ENCODE measurements around the gene CRYBB2.
"Not testable (repeated sequence)": the region's sequence is repeated elsewhere in the genome, so short reads cannot be mapped to it uniquely, and the experiment has no call there.

The CRYBB2 gene

DNA sequence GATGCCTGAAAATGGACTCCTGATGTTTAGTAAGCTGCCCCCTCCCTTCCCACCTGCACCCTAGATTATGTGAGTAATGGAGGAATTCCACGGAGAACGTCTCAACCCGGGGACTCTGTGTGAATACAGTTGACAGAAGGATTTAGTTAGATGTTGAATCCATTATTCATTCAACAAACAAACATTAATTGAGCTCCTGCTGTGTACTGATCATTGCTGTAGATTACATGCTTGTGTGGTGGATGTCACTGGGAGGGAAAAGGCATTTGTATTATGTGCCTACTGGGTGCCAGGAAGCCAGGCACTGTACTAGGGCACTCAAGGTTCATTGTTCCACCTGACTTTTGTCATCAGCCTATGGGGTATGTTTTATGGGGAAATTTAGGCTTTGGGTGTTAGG is 42.6 kb upstream of the CRYBB2 start:
- TF ChIP-seq SPI1 (IDR thresholded peaks at IDR 0.05; ENCODE audit: borderline replicate concordance, low read depth): no peak
- TF ChIP-seq POLR2AphosphoS5 (IDR thresholded peaks at IDR 0.05; ENCODE audit: low read depth): no peak
- TF ChIP-seq, protein P1, sequence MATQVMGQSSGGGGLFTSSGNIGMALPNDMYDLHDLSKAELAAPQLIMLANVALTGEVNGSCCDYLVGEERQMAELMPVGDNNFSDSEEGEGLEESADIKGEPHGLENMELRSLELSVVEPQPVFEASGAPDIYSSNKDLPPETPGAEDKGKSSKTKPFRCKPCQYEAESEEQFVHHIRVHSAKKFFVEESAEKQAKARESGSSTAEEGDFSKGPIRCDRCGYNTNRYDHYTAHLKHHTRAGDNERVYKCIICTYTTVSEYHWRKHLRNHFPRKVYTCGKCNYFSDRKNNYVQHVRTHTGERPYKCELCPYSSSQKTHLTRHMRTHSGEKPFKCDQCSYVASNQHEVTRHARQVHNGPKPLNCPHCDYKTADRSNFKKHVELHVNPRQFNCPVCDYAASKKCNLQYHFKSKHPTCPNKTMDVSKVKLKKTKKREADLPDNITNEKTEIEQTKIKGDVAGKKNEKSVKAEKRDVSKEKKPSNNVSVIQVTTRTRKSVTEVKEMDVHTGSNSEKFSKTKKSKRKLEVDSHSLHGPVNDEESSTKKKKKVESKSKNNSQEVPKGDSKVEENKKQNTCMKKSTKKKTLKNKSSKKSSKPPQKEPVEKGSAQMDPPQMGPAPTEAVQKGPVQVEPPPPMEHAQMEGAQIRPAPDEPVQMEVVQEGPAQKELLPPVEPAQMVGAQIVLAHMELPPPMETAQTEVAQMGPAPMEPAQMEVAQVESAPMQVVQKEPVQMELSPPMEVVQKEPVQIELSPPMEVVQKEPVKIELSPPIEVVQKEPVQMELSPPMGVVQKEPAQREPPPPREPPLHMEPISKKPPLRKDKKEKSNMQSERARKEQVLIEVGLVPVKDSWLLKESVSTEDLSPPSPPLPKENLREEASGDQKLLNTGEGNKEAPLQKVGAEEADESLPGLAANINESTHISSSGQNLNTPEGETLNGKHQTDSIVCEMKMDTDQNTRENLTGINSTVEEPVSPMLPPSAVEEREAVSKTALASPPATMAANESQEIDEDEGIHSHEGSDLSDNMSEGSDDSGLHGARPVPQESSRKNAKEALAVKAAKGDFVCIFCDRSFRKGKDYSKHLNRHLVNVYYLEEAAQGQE (IDR thresholded peaks at IDR 0.05; ENCODE audit: insufficient replicate concordance, low read depth): no peak
- TF ChIP-seq, protein P2, sequence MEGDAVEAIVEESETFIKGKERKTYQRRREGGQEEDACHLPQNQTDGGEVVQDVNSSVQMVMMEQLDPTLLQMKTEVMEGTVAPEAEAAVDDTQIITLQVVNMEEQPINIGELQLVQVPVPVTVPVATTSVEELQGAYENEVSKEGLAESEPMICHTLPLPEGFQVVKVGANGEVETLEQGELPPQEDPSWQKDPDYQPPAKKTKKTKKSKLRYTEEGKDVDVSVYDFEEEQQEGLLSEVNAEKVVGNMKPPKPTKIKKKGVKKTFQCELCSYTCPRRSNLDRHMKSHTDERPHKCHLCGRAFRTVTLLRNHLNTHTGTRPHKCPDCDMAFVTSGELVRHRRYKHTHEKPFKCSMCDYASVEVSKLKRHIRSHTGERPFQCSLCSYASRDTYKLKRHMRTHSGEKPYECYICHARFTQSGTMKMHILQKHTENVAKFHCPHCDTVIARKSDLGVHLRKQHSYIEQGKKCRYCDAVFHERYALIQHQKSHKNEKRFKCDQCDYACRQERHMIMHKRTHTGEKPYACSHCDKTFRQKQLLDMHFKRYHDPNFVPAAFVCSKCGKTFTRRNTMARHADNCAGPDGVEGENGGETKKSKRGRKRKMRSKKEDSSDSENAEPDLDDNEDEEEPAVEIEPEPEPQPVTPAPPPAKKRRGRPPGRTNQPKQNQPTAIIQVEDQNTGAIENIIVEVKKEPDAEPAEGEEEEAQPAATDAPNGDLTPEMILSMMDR (IDR thresholded peaks at IDR 0.05; ENCODE audit: insufficient read depth, low read length): no peak
- TF ChIP-seq GABPA (IDR thresholded peaks at IDR 0.05; ENCODE audit: low read depth): no peak
- no peak for DNase-seq (ENCODE audit: low read depth in 1 of 2, low spot score in 1 of 2)
- Histone ChIP-seq H3K27me3 (ENCODE audit: insufficient read depth, poor library complexity, severe bottlenecking) (peaks cover 8% of the 10 kb centered on the region), H3K4me3 (replicated peaks; ENCODE audit: insufficient read depth, low read length) (no peak overlapping the region), H3K27ac (replicated peaks) (no peak overlapping the region)

DNA sequence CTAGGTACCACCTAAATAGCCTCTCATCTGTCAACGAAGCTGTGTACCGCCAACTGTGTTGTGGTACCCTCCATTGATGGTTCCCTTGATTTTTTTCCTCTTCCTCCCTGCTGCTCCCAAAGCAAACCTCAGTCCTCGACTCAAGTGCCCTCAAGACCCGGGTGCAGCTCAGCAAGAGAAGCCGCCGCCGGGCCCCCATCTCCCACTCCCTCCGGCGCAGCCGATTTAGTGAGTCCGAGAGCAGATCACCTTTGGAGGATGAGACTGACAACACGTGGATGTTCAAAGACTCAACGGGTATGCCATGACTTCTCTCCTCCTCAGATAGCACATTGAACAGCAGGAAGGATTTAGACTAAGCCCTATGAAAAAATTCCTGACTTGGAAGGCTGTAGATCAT is 42.2 kb upstream of the CRYBB2 start:
- Histone ChIP-seq H3K27ac (replicated peaks) (no peak overlapping the region), H3K27me3 (ENCODE audit: insufficient read depth, poor library complexity, severe bottlenecking) (peaks cover 8% of the 10 kb centered on the region), H3K4me3 (replicated peaks; ENCODE audit: insufficient read depth, low read length) (no peak overlapping the region)
- TF ChIP-seq SPI1 (IDR thresholded peaks at IDR 0.05; ENCODE audit: borderline replicate concordance, low read depth): no peak
- TF ChIP-seq GABPA (IDR thresholded peaks at IDR 0.05; ENCODE audit: low read depth): no peak
- TF ChIP-seq, protein P1 (IDR thresholded peaks at IDR 0.05; ENCODE audit: insufficient replicate concordance, low read depth): no peak
- TF ChIP-seq POLR2AphosphoS5 (IDR thresholded peaks at IDR 0.05; ENCODE audit: low read depth): no peak
- TF ChIP-seq, protein P2 (IDR thresholded peaks at IDR 0.05; ENCODE audit: insufficient read depth, low read length): no peak
- no peak for DNase-seq (ENCODE audit: low read depth in 1 of 2, low spot score in 1 of 2)

DNA sequence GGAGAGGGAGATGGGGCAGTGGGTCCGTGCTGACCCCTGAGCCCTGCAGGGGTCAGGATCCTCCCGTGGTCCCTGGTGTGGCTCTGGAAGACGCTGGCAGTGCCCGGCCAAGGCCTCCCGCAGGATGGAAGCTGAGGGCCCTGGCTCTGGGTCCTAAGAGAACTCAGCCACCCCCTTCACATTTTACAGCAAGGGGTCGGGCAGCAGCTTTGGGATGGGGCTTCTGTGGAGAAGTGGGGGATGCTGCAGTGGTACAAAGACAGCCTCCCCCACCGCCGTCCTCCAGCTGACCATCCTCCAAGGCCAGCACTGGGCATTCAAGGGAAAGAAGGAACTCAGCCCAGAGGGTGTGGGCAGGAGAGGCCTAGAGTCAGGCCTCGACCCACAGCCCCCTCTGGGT is 41.5 kb upstream of the CRYBB2 start:
- TF ChIP-seq POLR2AphosphoS5 (IDR thresholded peaks at IDR 0.05; ENCODE audit: low read depth): no peak
- TF ChIP-seq, protein P1 (IDR thresholded peaks at IDR 0.05; ENCODE audit: insufficient replicate concordance, low read depth): no peak
- TF ChIP-seq SPI1 (IDR thresholded peaks at IDR 0.05; ENCODE audit: borderline replicate concordance, low read depth): no peak
- TF ChIP-seq GABPA (IDR thresholded peaks at IDR 0.05; ENCODE audit: low read depth): no peak
- TF ChIP-seq, protein P2 (IDR thresholded peaks at IDR 0.05; ENCODE audit: insufficient read depth, low read length): no peak
- Histone ChIP-seq H3K27ac (replicated peaks) (no peak overlapping the region), H3K4me3 (replicated peaks; ENCODE audit: insufficient read depth, low read length) (no peak overlapping the region), H3K27me3 (ENCODE audit: insufficient read depth, poor library complexity, severe bottlenecking) (peaks cover 8% of the 10 kb centered on the region)
- DNase-seq (ENCODE audit: low read depth in 1 of 2, low spot score in 1 of 2): no peak

DNA sequence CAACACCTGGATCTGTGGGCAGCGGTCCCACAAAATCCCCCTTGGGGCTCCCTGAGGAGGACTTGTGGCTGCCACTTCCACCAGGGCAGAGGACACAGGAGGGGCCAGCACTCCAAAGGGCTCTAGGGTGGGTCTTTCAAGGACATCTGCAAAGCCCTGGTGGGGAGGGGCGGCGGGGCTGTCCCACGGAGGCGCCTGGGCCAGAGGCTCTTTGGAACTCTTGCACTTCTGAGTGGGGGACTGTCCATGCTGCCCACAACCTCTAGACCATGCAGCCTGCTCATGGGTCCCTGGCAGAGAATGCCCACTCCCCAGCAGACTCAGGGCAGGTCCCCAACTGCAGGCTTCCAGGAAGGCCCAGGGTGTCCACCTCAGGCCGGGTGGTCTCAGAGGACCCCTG is 41.1 kb upstream of the CRYBB2 start:
- not testable (repeated sequence) for H3K27ac ChIP-seq (replicated peaks)

DNA sequence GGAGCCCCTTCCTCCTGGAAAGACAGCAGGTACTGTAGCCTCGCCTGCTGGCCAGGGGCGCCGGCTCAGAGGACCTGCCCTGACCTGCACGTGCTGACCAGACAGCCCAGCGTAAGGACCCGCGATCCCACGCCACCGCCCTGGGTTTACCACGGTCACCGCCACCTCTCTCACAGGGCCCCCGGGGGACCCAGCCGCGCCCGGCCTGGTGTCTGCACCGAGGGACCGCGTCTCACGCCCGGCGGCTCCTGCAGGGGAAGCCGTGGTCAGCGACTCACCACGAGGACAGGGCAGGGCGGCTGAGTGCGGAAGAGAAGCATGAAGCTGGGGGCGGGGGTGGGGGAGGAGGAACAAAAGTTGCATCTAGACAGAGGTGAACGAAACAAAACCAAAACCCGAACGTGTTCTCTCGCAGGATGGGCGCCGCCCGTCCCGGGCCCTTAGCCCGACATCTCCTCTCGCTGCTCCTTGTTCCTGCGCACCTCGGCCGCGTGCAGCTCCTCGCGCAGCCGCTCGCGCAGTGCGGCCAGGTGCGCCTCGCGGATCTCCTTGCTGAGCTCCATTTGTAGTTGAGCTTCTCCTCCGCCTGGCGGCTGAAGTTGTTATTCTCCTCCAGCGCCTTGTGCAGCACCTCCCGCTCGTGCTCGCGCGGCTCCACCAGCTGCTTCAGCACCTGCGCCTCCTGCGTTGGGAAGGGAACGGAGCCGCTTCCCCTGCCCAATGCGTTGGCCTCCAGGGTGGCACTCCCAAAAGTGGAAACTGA is 40.4 kb upstream of the CRYBB2 start:
- not testable (repeated sequence) for H3K4me3 ChIP-seq (replicated peaks; ENCODE audit: insufficient read depth, low read length); H3K27ac ChIP-seq (replicated peaks); H3K27me3 ChIP-seq (ENCODE audit: insufficient read depth, poor library complexity, severe bottlenecking); DNase-seq (ENCODE audit: low read depth in 1 of 2, low spot score in 1 of 2)

More for the DNA sequence above, 41.1 kb upstream of the CRYBB2 start:
- H3K27me3 ChIP-seq (ENCODE audit: insufficient read depth, poor library complexity, severe bottlenecking); DNase-seq (ENCODE audit: low read depth in 1 of 2, low spot score in 1 of 2); H3K4me3 ChIP-seq (replicated peaks; ENCODE audit: insufficient read depth, low read length): not testable (repeated sequence)
